ENCODE results near the gene CFAP43. TPM values are rescaled to one million over a fixed set of nuclear protein-coding genes. Genes with fewer than 3 reads are reported as not detected.

CFAP43 gene
- total and polyA plus RNA-seq, 7 donors: 0.04 to 0.44 (median 0.11) TPM; not detected in 4

DNA sequence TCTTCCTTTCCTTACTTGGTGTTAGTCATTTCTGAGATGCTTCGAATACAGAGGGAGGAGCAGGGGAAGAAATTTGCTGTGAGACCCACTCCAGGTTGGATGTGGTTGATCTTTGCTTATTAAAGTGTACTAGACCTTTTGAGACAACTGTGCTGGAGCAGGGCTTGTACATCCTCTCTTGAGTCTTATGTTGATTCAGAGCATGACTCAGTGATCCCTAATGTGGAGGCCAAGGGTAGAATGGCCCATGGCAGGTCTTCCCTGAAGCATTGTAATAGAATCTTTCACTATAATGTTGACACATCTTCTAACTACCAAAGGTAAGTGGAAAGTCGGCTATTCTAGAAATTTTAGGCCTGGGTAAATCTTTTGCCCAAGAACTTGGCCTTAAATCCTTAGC, 127.2 kb downstream of the CFAP43 start:
- Histone ChIP-seq H3K27me3 (ENCODE audit: insufficient read depth in 3 of 3, low read length in 2 of 3) (no peaks in the 10 kb centered on the region), H3K27ac (no peak overlapping the region), H3K4me3 (no peak overlapping the region), H3K4me1 (no peaks in the 10 kb centered on the region), H3K9me3 (no peaks in the 10 kb centered on the region), H3K36me3 (ENCODE audit: insufficient read depth in 1 of 2, low read depth in 1 of 2) (no peaks in the 10 kb centered on the region)
- WGBS, 3 donors: 90 to 94% (median 92%) methylated on average over 2 of the region's 2 CpGs
- no peak for DNase-seq
- ATAC-seq: no peak
- TF ChIP-seq, protein P1, sequence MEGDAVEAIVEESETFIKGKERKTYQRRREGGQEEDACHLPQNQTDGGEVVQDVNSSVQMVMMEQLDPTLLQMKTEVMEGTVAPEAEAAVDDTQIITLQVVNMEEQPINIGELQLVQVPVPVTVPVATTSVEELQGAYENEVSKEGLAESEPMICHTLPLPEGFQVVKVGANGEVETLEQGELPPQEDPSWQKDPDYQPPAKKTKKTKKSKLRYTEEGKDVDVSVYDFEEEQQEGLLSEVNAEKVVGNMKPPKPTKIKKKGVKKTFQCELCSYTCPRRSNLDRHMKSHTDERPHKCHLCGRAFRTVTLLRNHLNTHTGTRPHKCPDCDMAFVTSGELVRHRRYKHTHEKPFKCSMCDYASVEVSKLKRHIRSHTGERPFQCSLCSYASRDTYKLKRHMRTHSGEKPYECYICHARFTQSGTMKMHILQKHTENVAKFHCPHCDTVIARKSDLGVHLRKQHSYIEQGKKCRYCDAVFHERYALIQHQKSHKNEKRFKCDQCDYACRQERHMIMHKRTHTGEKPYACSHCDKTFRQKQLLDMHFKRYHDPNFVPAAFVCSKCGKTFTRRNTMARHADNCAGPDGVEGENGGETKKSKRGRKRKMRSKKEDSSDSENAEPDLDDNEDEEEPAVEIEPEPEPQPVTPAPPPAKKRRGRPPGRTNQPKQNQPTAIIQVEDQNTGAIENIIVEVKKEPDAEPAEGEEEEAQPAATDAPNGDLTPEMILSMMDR (IDR thresholded peaks at IDR 0.05): no peak
- intact Hi-C loops (cut with DNase I): no loop called here

DNA sequence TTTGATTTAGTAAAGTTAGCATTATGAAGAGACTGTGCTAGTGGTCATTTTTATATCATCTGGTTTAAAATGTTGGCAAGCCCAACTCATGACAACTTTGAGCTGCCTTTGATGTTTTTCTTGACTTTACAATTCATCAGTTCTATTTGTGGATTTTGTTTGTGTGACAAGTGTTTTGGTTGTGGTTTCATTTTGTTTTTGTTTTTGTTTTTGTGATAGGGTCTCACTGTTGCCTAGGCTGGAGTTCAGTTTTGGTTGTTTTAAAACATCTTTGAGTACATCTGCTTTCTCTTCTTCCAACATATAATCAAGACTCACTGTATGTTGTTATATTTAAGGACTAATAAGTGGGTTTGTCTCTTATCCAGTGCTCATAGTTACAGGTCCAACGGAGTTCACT, 127.7 kb downstream of the CFAP43 start:
- WGBS, 3 donors: 0% methylated on average over 1 of the region's 1 CpG

DNA sequence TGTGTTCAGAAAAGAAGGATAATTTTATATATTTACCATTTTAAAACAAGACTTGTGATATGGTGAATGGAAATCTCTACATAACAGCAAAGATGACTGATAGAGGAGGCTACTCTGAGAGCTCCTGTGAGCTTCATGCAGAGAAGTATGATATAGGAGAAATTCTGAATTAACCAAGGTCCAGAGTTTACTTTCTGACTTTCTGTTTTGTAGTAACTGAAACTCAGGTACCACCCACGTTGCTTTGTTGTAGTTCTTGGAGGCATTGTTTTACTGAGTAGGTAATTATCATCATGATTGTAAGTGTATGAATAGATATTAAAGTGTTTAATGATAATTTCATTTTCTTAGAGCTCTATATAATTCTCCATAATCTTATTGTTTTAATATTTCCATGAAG, 128.2 kb downstream of the CFAP43 start:
- no peak overlapping the region for H3K27ac ChIP-seq
- WGBS, 3 donors: 43 to 48% (median 43%) methylated on average over 1 of the region's 1 CpG
- no peaks in the 10 kb centered on the region for H3K4me1 ChIP-seq
- no peak for DNase-seq
- intact Hi-C loops (cut with DNase I): no loop called here
- no peaks in the 10 kb centered on the region for H3K36me3 ChIP-seq (ENCODE audit: insufficient read depth in 1 of 2, low read depth in 1 of 2)
- no peak overlapping the region for H3K4me3 ChIP-seq
- no peaks in the 10 kb centered on the region for H3K9me3 ChIP-seq
- H3K27me3 ChIP-seq (ENCODE audit: insufficient read depth in 3 of 3, low read length in 2 of 3): no peaks in the 10 kb centered on the region
- no peak for ATAC-seq
- TF ChIP-seq, protein P1 (IDR thresholded peaks at IDR 0.05): no peak

More for the DNA sequence above, 127.7 kb downstream of the CFAP43 start:
- ATAC-seq (no peak), DNase-seq (no peak)
- H3K4me3 ChIP-seq: no peak overlapping the region
- no peaks in the 10 kb centered on the region for H3K9me3 ChIP-seq
- H3K27me3 ChIP-seq (ENCODE audit: insufficient read depth in 3 of 3, low read length in 2 of 3): no peaks in the 10 kb centered on the region
- H3K27ac ChIP-seq: no peak overlapping the region
- intact Hi-C loops (cut with DNase I): no loop called here
- H3K36me3 ChIP-seq (ENCODE audit: insufficient read depth in 1 of 2, low read depth in 1 of 2): no peaks in the 10 kb centered on the region
- H3K4me1 ChIP-seq: no peaks in the 10 kb centered on the region
- TF ChIP-seq, protein P1 (IDR thresholded peaks at IDR 0.05): no peak

DNA sequence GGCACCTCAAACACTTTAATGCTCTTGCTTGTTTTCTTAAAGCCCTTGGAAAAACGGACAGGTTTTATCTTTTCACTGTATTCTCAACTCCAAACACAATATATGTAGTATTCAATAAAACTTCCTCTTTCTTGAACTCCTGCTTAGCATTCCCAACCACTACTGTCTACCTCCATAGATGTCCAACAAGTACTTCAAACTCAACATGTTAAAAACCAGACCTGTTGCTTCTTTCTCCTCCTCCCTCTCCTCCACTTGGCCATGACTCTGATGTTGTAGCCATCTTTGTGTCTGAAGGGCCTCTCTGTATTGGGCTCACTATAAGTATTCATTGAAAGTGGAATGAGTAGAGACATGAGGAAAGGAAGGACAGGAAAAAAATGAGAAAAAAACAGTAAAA, 130.3 kb downstream of the CFAP43 start:
- ATAC-seq: no peak
- intact Hi-C loops (cut with DNase I): no loop called here
- H3K4me1 ChIP-seq: no peaks in the 10 kb centered on the region
- H3K27me3 ChIP-seq (ENCODE audit: insufficient read depth in 3 of 3, low read length in 2 of 3): no peaks in the 10 kb centered on the region
- H3K9me3 ChIP-seq: no peaks in the 10 kb centered on the region
- TF ChIP-seq, protein P1 (IDR thresholded peaks at IDR 0.05): no peak
- DNase-seq: no peak
- no peak overlapping the region for H3K27ac ChIP-seq
- no peak overlapping the region for H3K4me3 ChIP-seq
- 52 to 81% (median 64%) methylated on average over 1 of the region's 1 CpG for WGBS, 3 donors
- no peaks in the 10 kb centered on the region for H3K36me3 ChIP-seq (ENCODE audit: insufficient read depth in 1 of 2, low read depth in 1 of 2)

DNA sequence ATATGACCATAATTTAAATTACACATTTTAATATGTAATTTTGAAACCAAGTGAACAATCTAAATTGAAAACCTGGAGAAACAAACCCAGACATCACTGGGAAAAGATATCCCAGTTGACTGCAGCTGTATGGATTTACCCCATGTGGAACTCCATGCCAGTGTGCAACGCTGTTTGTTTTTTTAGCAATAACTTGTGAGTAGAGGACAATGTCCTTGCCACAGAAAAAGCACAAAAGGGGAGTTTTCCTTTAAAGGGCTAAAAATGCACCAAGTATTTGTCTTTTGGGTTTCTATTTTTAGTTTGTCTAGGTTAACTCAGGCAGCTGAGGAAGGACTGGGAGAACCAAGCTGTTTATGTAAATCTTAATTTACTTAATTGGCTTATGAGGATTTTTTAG, 131.4 kb downstream of the CFAP43 start:
- no peaks in the 10 kb centered on the region for H3K4me1 ChIP-seq
- no peaks in the 10 kb centered on the region for H3K36me3 ChIP-seq (ENCODE audit: insufficient read depth in 1 of 2, low read depth in 1 of 2)
- 0% methylated on average over 1 of the region's 1 CpG for WGBS, 3 donors
- TF ChIP-seq, protein P1 (IDR thresholded peaks at IDR 0.05): no peak
- H3K9me3 ChIP-seq: no peaks in the 10 kb centered on the region
- intact Hi-C loops (cut with DNase I): no loop called here
- no peak overlapping the region for H3K27ac ChIP-seq
- DNase-seq (no peak), ATAC-seq (no peak)
- no peaks in the 10 kb centered on the region for H3K27me3 ChIP-seq (ENCODE audit: insufficient read depth in 3 of 3, low read length in 2 of 3)
- no peak overlapping the region for H3K4me3 ChIP-seq

All from psoas muscle (tissue), 8 donors.